B cell (primary cell): ENCODE measurements around the gene THOP1.

Experiments
- EZH2 ChIP-seq: IDR thresholded peaks from 2 replicates; pipeline ENCODE4 v1.6.1; 2012; ENCODE audit warnings: borderline replicate concordance, low read depth, mild to moderate bottlenecking, moderate library complexity, low read length; ENCODE audit not compliant: insufficient read depth, poor library complexity, severe bottlenecking
- TF ChIP-seq, protein P1 (sequence below): fragments of 200-600 bp; IDR thresholded peaks from one replicate; pipeline ENCODE4 v1.8.0; 2022; ENCODE audit warnings: antibody characterized with exemption, mild to moderate bottlenecking

DNA sequence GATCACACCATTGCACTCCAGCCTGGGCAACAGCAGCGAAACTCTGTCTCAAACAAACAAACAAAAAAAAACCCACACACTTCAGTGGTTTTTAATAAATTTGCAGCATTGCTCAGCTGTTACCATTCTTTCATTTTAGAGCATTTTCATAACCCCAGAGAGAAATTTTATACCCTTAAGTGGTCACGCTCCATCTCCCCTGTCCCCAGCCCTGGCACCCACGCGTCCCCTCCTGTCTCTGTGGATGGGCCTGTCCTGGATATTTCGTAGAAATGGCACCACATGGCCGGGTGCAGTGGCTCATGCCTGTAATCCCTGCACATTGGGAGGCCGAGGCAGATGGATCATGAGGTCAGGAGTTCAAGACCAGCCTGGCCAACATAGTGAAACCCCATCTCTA is 7.8 kb downstream of the THOP1 start:
- TF ChIP-seq, protein P1, sequence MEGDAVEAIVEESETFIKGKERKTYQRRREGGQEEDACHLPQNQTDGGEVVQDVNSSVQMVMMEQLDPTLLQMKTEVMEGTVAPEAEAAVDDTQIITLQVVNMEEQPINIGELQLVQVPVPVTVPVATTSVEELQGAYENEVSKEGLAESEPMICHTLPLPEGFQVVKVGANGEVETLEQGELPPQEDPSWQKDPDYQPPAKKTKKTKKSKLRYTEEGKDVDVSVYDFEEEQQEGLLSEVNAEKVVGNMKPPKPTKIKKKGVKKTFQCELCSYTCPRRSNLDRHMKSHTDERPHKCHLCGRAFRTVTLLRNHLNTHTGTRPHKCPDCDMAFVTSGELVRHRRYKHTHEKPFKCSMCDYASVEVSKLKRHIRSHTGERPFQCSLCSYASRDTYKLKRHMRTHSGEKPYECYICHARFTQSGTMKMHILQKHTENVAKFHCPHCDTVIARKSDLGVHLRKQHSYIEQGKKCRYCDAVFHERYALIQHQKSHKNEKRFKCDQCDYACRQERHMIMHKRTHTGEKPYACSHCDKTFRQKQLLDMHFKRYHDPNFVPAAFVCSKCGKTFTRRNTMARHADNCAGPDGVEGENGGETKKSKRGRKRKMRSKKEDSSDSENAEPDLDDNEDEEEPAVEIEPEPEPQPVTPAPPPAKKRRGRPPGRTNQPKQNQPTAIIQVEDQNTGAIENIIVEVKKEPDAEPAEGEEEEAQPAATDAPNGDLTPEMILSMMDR, result no peak
- no peak for TF ChIP-seq EZH2
